Activated T-helper 1 cell treated with Interleukin-2 at 50 U/mL for 16 hours (primary cell): Measurements from ENCODE around the gene EEFSEC.
"Not testable (repeated sequence)": the region's sequence is repeated elsewhere in the genome, so short reads cannot be mapped to it uniquely, and the experiment has no call there.

Source experiments
- DNase-seq: peaks from one replicate; pipeline ENCODE4 v3.0.0-alpha.2; 2020; ENCODE audit warnings: low read depth

Gene EEFSEC

DNA sequence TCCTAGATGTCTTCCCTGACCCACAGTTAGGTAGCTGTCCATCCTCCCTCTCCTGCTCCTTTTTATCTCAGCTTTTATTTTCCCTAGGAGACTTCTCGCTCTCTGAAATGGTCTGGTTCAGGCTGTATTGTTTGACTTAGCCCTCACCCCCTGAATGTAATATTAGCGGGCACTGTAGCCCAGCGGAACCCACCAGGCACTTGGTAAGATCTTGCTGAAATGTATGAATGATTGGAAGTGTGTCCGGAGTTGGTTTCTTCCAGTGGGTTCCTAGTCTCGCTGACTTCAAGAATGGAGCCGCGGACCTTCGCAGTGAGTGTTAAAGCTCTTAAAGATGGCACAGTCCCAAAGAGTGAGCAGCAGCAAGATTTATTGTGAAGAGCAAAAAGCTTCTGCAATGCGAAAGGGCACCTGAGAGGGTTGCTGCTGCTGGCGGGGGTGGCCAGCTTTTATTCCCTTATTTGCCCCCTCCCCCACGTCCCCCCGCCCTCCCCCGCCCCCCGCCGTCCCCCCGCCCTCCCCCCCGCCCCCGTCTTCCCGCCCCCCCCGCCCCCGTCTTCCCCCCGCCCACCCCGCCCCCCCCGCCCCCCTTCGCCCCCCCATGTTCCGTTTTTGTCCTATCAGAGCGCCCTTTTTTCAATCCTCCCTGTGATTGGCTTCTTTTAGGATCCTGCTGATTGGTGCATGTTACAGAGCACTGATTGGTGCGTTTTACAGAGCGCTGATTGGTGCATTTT, 694 bp upstream of the EEFSEC start:
- no peak for DNase-seq

DNA sequence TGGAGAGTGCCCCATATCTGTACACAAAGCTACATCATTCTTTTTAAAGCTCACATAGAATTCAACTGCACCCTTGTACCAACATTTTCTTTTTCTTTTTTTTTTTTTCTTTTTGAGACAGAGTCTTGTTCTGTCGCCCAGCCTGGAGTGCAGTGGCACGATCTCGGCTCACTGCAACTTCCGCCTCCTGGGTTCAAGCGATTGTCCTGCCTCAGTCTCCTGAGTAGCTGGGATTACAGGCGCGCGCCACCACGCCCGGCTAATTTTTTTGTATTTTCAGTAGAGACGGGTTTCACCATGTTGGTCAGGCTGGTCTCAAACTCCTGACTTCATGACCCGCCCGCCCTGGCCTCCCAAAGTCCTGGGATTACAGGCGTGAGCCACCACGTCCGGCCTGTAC, 1.1 kb downstream of the EEFSEC start:
- not testable (repeated sequence) for DNase-seq

DNA sequence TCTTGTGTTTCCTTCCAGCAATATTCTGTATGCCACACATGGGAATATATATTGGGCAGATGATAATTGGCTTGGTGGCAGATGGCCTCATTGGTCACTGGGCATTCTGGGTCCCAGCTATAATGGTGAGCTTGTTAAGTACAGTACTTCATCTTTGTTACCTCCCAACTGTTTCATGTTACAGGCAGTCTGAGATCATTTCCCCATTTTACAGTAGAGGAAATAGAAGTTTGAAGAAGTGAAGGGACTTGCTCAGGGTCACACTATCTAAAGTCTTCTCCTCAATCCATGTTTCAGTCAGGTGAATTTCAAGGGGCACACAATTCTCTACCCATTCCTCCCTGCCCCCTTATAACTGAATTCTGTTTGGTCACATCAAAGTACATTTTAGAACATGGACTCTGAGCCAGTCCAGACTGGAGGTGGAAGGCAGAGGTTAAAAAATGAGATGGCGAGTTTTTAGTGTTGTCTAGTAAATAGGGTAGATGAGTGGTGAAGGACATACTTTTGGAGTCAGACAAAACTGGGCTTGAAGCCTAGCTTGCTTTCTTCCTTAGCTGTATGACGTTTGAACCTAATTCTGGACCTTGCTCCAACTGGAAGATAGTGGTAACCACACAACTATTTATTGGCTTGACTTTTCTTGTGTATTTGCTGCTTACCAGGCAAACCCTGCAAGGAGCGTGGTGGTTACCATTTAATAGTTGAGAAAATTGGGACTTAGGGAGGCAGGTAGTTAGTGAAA, 2.5 kb downstream of the EEFSEC start:
- no peak for DNase-seq

DNA sequence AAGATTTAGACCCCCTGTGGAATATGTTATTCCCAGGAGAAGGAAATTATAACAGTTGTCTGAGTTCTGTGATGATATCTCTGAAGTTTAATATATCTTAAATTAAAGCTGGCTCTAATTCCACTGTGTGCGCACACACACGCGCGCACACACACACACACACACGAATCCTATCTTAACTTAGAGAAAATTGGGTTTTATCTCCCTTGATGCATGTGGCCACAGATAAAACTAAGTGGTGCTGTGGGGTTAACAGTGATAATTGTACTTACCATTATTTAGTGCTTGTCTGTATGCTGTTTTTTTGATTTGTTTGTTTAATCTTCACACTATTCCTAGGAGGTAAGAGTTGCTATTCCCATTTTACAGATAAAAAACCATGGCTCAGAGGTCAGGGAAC, 7.4 kb downstream of the EEFSEC start:
- no peak for DNase-seq

DNA sequence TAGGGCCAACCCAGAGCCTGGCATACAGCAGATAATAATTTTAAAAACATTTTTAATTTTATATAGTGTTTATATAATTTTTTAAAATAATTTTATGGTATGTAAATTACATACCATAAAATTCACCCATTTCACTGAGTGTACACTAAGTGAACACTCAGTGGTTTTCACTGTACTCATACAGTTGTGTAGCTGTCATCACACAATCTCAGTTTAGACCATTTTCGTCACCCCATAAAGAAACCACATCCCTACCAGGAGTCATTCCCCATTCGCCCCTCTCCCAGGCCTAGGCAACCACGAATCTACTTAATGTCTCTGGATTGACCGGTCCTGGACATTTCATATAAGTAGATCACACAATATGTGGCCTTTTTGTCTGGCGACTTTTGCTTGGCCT, 10.2 kb downstream of the EEFSEC start:
- DNase-seq, result no peak

DNA sequence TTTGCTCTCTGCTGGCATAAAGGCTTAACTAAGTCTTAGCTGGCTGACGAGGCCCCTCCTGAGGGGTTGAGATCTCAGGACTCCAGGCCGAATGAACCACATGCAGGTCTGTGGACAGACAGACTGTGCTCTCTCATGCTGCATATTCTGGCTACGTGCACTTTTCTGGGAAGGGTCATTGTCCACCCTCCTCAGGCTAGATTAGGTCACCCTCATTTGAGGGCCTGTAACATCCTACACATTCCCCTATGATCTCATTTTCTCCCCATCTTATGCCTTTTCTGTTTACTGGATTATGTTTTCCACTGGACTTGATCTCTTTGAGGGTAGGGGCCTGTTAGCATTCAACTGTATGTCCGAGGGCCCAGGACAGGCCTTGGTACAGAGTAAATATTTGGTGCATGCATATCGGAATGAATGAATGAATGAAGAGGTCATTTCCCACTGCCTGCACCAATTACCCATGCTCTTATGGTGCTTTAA, 13.7 kb downstream of the EEFSEC start:
- no peak for DNase-seq

DNA sequence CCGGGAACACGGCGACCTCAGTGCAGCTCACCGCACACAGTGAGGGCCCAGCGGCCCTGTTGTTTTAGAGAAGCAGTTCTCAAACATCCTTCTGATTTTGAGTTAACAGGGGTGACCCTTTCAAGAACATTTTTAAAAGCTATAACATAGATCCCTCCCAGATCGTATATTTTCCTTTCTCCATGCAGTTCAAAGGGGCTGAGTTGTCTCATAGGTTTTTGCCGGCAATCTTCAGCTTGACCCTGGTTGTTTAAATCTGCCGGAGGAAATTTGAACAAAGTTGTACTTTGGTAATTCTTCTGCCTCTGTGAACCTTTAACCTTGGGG, 14.3 kb downstream of the EEFSEC start:
- no peak for DNase-seq

DNA sequence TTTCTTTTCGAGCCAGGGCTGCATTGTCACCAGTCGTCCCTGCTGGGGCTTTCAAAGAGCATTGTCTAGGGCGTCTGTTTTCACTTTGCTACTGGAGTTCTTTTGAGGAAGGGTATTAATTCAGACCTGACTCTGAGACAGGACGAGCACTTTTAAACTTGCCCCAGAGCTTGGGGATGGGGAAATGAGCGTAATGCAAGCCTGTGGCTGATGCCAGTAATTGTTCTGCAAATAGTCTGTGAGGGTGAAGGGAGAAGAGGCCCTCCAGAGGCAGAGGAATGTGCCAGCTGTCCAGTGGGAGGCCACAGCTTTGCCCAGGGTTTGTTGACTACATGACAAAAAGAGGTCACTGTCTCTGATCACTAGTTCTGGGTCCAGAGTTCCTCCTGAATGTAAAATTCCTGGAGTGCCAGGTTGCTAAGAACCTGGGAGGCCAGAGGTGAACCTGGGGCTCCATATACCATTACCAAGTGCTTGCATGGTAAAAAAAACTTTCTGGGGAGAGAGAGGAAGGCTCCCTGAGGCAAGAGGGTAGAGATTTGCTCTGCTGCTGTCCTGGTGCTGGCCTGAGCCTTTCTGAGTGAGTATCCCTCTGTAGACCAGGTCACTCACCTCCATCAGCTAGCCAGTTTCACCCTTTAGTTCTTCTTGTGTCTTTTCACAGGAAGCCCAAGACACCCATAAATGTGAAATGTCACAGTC, 14.8 kb downstream of the EEFSEC start:
- DNase-seq, result no peak

DNA sequence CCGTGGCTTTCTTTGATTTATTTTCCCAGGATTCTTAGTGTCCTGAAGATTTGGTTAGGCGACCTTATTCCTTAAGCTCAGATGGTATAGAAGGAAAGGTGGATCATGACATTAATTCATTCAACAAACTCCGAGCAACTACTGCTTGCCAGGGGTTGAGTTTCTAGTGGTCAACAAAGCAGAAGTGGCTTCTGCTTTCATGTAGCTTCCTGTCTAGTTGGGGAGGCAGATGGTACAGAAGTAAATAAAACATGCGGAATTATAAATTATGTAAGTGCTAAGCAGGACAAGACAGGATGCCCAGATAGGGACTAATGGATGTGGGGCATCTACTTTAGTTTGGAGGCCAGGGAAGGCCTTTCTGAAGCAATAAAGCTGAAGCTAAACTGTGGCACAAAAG, 15.6 kb downstream of the EEFSEC start:
- DNase-seq, result no peak

DNA sequence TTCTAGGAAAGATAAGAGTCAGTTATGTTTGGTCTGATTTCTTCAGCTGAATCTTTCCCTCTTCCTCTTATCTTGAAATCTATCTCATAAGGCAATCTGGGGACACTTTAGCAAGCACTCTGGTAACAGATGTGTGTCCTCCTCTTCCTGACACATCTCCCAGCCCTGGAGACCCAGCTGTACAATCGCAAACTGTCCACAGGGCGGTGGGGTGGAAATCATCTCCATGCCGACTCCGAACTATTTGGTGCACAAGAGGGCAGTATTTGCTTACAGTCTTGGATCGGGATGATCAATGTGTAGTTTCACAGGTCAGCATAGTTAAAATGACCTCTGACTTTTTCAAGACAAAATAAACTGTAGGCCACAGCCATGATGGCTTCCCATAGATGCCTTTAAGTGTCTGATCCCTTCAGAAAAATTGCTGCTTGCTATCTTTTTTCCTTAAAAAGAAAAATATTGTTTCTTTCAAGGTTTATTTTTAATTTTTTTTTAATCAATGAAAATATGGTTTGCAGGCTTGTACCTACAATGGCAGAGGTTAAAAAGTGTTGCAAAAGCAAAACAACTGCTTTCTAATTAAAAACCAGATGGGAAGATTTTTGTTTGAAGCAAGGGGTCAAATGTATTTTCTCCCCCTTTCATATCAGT, 17.7 kb downstream of the EEFSEC start:
- no peak for DNase-seq

DNA sequence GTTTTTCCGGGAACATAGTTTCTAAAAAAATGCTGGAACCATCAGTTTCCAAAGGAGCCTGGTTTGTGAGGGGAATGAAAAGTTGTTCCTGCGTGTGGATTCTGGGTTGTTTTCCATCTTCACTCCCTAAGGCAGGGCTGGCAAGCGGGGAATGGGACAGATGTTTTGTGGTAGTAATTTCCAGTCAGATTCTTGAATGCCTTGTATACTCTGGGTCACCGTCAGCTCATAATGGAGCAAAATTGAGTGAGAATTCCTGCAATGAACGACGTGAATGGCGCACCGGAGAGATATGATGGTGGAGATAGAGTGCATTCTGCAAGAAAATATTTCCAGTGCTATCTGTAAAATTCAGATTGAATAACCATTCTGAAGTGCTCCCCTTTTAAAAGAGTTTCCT, 19.9 kb downstream of the EEFSEC start:
- no peak for DNase-seq

DNA sequence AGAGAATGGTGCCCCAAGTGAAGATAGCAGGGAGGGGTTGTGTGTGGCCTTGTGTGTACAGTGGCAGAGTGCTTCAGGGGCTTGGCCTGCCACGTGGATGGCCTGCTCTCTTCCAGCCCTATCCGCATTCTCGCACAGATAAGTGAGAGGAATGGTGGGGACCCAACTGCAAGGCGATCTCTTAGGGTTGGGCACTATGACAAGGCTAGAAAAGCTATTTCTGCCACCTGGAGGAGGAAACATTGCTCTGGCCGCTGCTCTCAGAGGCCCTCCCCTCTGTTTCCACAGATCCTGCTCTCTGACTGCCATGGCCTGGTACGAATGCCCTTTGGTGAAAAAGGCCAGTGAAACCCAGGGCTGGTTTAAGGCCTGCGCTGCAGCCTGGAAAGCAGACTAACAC, 20.6 kb downstream of the EEFSEC start:
- DNase-seq, result no peak

DNA sequence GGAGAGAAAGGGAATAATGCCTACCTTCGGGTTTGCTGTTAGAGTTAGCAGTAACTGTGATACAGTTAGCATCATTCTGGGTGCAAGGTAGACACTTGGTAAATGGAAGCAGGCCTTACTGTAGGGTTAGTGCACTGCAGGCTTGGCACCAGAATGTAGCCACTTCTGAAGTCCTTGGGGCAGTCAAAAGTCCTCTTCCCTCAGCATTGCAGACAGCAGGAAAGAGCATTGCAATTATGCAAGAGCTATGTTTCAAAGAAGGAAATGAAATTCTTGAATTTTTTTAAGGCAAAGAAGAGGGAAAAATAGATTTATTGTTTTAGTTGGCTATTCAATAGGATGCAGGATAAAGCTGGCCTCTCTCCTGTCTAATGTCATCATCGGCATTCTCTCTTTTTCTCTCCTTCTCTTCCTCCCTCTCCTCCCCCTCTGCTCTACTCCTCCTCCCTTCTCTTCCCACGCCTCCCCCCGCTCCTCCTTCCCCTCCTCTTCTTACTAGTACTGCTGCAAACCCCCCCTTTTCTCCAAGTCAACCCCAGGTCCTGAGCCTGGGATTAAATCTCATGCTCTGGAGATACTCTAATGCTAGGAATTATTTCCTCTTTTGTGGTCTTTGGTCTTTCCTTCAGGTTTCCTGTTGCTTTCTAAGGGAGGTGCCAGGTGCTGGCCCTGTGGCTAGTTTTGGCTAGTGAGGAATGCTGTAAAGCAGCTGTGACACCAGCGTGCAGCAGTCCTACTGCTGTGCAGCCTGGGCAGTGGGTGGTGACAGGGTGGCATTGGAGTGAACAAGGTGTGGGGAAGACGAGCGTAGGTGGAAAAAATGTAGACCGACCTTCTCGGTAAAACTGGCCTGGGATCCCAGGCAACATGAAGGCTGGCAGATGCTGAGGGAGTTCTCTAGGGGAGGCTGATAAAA, 21.7 kb downstream of the EEFSEC start:
- no peak for DNase-seq

DNA sequence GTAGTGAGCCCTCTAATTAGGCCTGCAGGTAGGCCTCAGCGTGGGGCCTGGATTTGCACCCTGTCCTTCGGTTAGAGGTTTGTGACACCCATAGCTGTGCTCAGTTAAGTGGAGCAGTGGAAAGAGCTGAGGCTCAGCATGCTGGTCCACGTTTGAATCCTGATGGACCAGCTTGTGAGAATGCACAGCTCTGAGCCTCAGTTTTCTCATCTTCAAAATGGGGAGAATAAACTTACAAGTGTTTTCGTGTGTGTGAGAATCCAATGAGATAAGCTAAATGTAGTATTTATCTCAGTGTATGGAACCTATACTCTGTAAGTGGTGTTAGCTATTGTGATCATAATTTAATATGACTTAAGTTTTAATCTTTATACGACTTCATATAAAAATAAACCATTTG, 22.5 kb downstream of the EEFSEC start:
- DNase-seq, result no peak

DNA sequence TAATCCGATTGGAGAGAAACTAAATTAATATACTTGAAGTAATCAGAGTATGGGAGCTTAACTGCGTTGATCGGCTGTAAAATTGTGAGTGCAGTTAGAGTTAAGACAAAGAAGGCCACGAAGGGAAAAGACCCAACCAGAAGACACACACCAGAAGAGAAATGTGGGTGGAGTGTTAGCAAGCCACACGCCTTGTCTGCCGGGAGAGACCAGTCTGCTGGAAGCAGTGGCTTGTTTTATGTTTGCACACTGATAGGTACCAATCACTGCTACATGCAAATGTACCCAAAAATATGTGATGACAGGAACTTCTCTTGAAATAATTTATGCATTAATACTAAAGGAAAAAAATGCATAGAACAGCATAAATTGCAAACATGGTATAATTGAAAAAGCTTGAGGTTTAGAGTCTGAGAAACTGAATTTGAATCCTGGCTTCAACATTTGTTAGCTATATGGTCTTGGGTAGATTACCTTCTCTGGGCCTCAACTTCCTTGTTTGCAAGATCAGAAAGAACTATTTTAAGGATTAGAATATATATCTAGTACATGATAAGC, 23.1 kb downstream of the EEFSEC start:
- DNase-seq, result no peak

DNA sequence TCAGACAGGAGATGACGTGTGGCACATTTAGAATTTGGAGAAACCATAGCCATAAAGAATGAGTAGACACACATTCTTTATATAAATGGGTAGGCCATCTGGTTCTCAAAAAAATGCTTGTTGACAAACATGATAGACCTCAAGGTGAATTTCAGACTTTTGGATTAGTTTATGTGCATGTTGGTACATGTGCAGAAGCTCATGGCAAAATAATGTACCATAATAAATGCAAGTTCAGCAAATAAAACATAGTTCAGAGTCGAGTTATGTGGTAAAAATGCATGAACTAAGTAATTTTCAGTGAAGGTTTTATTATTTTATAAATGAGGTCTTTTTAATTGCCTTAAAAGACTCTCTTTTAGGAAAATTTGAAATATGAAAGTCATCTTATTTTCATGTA, 24.6 kb downstream of the EEFSEC start:
- DNase-seq, result no peak

DNA sequence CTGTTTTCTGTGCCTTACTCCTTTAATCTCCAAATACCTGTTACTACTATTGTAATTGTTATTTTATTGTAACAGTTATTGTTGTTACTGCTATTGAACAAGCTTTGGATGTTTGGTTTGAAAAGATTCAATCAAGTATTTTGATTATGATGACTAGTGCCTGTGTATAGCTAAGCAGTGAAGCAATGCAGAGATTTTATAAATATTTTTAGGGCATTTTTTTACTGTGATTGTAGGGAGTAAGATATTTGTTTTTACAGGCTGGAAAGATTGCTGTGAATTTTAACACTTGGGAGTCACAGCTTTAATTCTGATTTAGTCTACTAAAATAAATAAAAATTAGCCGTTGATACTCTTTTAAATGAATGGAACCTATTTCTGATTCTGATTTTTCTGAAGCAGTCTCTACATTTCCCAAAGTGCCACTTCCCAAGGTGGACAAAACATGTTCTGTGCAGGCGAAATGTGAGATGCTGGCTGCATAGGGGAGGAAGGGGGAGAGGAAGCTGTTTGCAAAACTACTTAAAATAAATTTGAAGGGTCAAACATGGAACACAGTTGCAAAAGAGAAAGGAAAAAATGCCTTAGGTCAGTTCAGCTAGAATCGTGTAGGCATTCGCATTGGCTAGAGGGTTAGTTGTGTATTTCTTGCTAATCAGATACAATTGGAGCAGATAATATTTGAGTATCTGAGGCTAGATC, 25.7 kb downstream of the EEFSEC start:
- DNase-seq, result no peak

DNA sequence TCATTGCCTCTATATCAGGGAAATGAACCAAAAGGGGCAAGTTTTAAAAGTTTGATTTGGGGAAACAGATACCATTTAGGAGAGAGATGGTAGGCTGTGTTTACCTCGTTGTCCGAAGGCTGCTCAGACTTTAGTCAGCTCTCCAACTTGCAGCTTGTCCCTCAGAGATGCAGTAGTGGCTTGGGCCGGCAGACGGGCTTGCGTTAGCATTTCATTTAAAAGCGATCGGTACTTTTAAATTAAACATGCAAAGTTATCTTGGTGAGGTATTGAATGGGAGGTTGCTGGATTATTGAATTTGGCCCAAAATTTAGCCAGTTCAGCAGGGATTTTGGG, 26.2 kb downstream of the EEFSEC start:
- DNase-seq, result no peak

DNA sequence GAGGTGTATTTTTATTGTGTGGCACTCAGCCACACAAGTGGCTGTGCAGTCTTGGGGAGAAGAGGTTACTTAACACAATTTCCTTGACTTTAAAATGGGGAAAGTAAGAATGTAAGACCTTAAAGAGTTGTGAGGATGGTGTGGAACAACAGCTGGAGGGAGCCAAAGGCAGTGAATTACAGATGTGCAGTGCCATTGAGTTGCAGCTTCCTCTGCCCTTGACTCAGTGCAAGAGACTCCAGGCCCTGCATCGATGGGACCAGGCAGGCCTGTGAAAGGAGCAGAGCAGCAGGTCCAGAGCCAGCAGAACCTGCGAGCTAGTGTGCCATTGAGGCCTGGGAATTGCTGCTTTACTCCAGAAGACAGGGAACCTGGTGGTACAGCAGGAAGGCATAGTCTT, 27.2 kb downstream of the EEFSEC start:
- no peak for DNase-seq

DNA sequence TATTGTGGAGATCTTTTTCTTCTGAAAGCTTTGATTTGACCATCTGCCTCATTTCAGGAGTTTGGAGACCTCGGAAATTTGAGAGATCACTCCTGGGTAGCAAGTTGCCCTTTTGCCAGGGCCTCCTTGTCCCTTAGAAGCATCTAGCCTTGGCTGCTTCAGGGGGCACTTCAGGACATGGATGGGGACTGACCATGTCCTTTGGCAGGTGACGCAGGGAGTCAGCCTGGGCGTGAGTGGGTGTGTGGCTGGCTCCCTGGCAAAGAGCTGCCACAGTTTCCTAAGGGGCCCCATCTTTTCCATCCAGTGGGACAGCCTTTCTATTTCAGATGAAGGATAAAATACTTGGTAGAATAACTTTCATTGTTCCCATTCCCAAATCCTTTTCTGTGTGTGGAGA, 27.6 kb downstream of the EEFSEC start:
- DNase-seq, result no peak

DNA sequence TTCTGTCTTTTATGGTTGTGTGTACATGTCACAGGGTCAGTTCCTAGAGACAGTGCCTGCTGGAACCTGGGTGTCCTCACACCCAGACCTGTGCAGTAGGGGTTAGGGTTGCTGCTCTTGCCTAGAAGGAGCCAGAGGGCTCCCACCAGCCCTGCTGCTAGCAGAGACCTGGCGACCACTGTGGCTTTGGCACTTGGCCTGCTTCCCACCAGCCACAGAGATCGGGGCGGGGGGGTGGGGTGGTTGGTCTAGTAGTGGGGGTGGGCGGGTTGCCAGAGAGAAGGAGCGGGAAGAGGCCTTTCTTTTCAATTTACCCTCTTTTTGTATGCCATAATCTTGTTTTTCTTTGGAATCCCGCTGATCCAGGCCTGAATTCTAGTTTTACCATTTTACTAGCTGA, 29.4 kb downstream of the EEFSEC start:
- DNase-seq, result no peak
